GM18505 (cell line): ENCODE measurements around the gene NKX2-1.
"Not testable (repeated sequence)": the region's sequence is repeated elsewhere in the genome, so short reads cannot be mapped to it uniquely, and the experiment has no call there.

ENCODE experiments used
- ATAC-seq: cut with Tn5 transposase; IDR thresholded peaks from one replicate; pipeline ENCODE4 v1.9.1; 2021; ENCODE audit not compliant: unreplicated experiment
- POLR2A ChIP-seq: IDR thresholded peaks from 4 replicates; pipeline ENCODE4 v1.6.1; 2011; ENCODE audit warnings: borderline replicate concordance; ENCODE audit not compliant: insufficient read depth, insufficient read length; ENCODE audit errors: extremely low read depth

Gene NKX2-1

GRCh38 chr14:36477266-36477665 lies 42.8 kb downstream of the NKX2-1 start:
- TF ChIP-seq POLR2A = no peak
- ATAC-seq = no peak

GRCh38 chr14:36476061-36476460 lies 44.0 kb downstream of the NKX2-1 start:
- ATAC-seq = not testable (repeated sequence)

GRCh38 chr14:36474593-36474992 lies 45.4 kb downstream of the NKX2-1 start:
- ATAC-seq = no peak
- TF ChIP-seq POLR2A = no peak

GRCh38 chr14:36471431-36471830 lies 48.6 kb downstream of the NKX2-1 start:
- TF ChIP-seq POLR2A = no peak
- ATAC-seq = no peak

GRCh38 chr14:36467332-36467731 lies 52.7 kb downstream of the NKX2-1 start:
- no peak for ATAC-seq

More at GRCh38 chr14:36467332-36467731, 52.7 kb downstream of the NKX2-1 start:
- no peak for TF ChIP-seq POLR2A
